HepG2 (cell line): ENCODE measurements around the gene PPP2R2B. TPM values are rescaled to one million over a fixed set of nuclear protein-coding genes. Genes with fewer than 3 reads are reported as not detected.

Source experiments
- ATAC-seq: fragments of 200-7000 bp; cut with Tn5 transposase; 3 replicates; pipeline ENCODE4 v1.9.1; 2020; ENCODE audit warnings: mild to moderate bottlenecking, moderate library complexity
- BruUV-seq: library from RNA; stranded (reverse); fragments of 400-500 nt; replicated peaks from 2 replicates; lab custom pipeline; 2021; lab: Mats Ljungman, UMichigan
- CTCF ChIA-PET: fragments of 300-600 bp; formaldehyde crosslinking; extraction: SDS; loops from one replicate; lab custom pipeline; 2021; ENCODE audit warnings: low total read pairs, inconsistent platforms, low intra/inter-chr PET ratio; lab: Yijun Ruan, JAX
- POLR2A ChIA-PET: fragments of 350-600 bp; sonication (Branson Sonifier 250); formaldehyde crosslinking; loops from one replicate; lab custom pipeline; 2020; ENCODE audit warnings: antibody characterized with exemption, inconsistent platforms; lab: Yijun Ruan, JAX
- DNase-seq: peaks from one replicate; pipeline ENCODE4 v3.0.0-alpha.2; 2015; ENCODE audit warnings: low spot score
- FAIRE-seq: peaks from 3 replicates; lab custom pipeline; 2011; peaks lifted over from hg19 to GRCh38; lab: Jason Lieb, UNC
- H2AFZ ChIP-seq: one replicate; pipeline ENCODE4 v1.6.1; 2011; ENCODE audit warnings: low read length, inconsistent platforms
- H3K27ac ChIP-seq: fragments of 300-600 bp; 3 replicates; pipeline ENCODE4 v1.8.0; 2011; ENCODE audit warnings: mixed run types, mild to moderate bottlenecking, mixed read lengths, low read length, inconsistent platforms; ENCODE audit not compliant: insufficient read depth; ENCODE audit errors: extremely low read length
- H3K27me3 ChIP-seq, 2 experiments: fragments of 200-600 bp in 1 of 2; 2 replicates in 1 of 2; 3 replicates in 1 of 2; pipeline versions ENCODE4 v1.6.0 to v1.8.0; 2011; ENCODE audit warnings: low read length in 2 of 2, mild to moderate bottlenecking in 2 of 2, moderate library complexity in 2 of 2, inconsistent platforms in 1 of 2; ENCODE audit not compliant: insufficient read depth in 2 of 2, control insufficient read depth in 1 of 2
- H3K36me3 ChIP-seq, 2 experiments: fragments of 200-600 bp in 1 of 2; replicated peaks in 1 of 2; 2 replicates in 1 of 2; 3 replicates in 1 of 2; pipeline versions ENCODE4 v1.5.1 to v1.8.0; 2011; ENCODE audit warnings: low read length in 2 of 2, inconsistent platforms in 1 of 2; ENCODE audit not compliant: insufficient read depth in 2 of 2, control insufficient read depth in 1 of 2
- H3K4me1 ChIP-seq: 2 replicates; pipeline ENCODE4 v1.5.1; 2012; ENCODE audit warnings: low read length, inconsistent platforms; ENCODE audit not compliant: insufficient read depth
- H3K4me2 ChIP-seq: 2 replicates; pipeline ENCODE4 v1.6.0; 2011; ENCODE audit warnings: low read depth, low read length, inconsistent platforms
- H3K4me3 ChIP-seq, 3 experiments: fragments of 200-600 bp in 1 of 3; sonication (generic), shearing (Covaris generic) in 1 of 3; replicated peaks in 1 of 3; 2 replicates each; pipeline ENCODE4 v1.5.1; 2011 to 2016; ENCODE audit warnings: low read length in 3 of 3, inconsistent platforms in 2 of 3, low read depth in 2 of 3, mild to moderate bottlenecking in 2 of 3, control low read depth in 1 of 3, mixed read lengths in 1 of 3; ENCODE audit not compliant: insufficient read depth in 1 of 3
- H3K79me2 ChIP-seq: one replicate; pipeline ENCODE4 v1.6.1; 2011; ENCODE audit warnings: low read length, inconsistent platforms; ENCODE audit not compliant: insufficient read depth
- H3K9ac ChIP-seq: 2 replicates; pipeline ENCODE4 v1.6.0; 2011; ENCODE audit warnings: mild to moderate bottlenecking, low read depth, low read length, inconsistent platforms; ENCODE audit not compliant: insufficient read depth
- H3K9me3 ChIP-seq: 2 replicates; pipeline ENCODE4 v1.5.1; 2012; ENCODE audit warnings: mild to moderate bottlenecking, low read length
- H4K20me1 ChIP-seq: 2 replicates; pipeline ENCODE4 v1.6.0; 2011; ENCODE audit warnings: inconsistent platforms, mild to moderate bottlenecking, low read length, moderate library complexity; ENCODE audit not compliant: insufficient read depth
- ATM ChIP-seq: fragments of 450-650 bp; IDR thresholded peaks from 2 replicates; pipeline ENCODE4 v1.7.1; 2017; ENCODE audit warnings: mild to moderate bottlenecking, borderline replicate concordance
- ETV6 ChIP-seq: sonication (generic); formaldehyde crosslinking; conservative IDR thresholded peaks from 2 replicates; pipeline ENCODE4 v1.4.0; 2020; ENCODE audit warnings: missing genetic modification reagents
- HNF1A ChIP-seq, 2 experiments: sonication (generic) in 1 of 2; formaldehyde crosslinking in 1 of 2; IDR thresholded peaks; 2 replicates each; pipeline versions ENCODE4 v1.4.0 to v1.6.1; 2016 to 2020; ENCODE audit warnings: borderline replicate concordance in 1 of 2, low read depth in 1 of 2, mild to moderate bottlenecking in 1 of 2, missing genetic modification reagents in 1 of 2
- HNF4G ChIP-seq, 2 experiments: sonication (generic) in 1 of 2; formaldehyde crosslinking in 1 of 2; IDR thresholded peaks; 2 replicates each; pipeline versions ENCODE4 v1.4.0 to v1.6.1; 2011 to 2020; ENCODE audit warnings: borderline replicate concordance in 2 of 2, low read depth in 2 of 2, mild to moderate bottlenecking in 2 of 2, low read length in 1 of 2, missing genetic modification reagents in 1 of 2, moderate library complexity in 1 of 2
- ISL2 ChIP-seq: sonication (generic); formaldehyde crosslinking; IDR thresholded peaks from 2 replicates; pipeline ENCODE4 v1.5.0; 2020; ENCODE audit warnings: missing genetic modification reagents
- KDM5A ChIP-seq: fragments of 200-600 bp; sonication (generic); IDR thresholded peaks from 2 replicates; pipeline ENCODE4 v1.7.0; 2018; ENCODE audit warnings: antibody characterized with exemption, mild to moderate bottlenecking, low read length, borderline replicate concordance
- NBN ChIP-seq: fragments of 450-650 bp; conservative IDR thresholded peaks from 2 replicates; pipeline ENCODE4 v1.6.1; 2017
- NFATC3 ChIP-seq: sonication (generic); formaldehyde crosslinking; IDR thresholded peaks from 2 replicates; pipeline ENCODE4 v1.5.1; 2020; ENCODE audit warnings: mild to moderate bottlenecking, missing genetic modification reagents
- THAP11 ChIP-seq: IDR thresholded peaks from 2 replicates; pipeline ENCODE4 v1.6.1; 2016; ENCODE audit warnings: missing biosample characterization, missing genetic modification reagents
- THAP9 ChIP-seq: sonication (generic); formaldehyde crosslinking; IDR thresholded peaks from 2 replicates; pipeline ENCODE4; 2020; ENCODE audit warnings: missing genetic modification reagents, mild to moderate bottlenecking, borderline replicate concordance
- TRIM22 ChIP-seq: fragments of 450-650 bp; IDR thresholded peaks from 2 replicates; pipeline ENCODE4 v1.6.1; 2017
- ZNF280B ChIP-seq: sonication (generic); formaldehyde crosslinking; IDR thresholded peaks from 2 replicates; pipeline ENCODE4 v1.5.0; 2020; ENCODE audit warnings: missing genetic modification reagents, mild to moderate bottlenecking, borderline replicate concordance
- ZNF441 ChIP-seq: sonication (generic); formaldehyde crosslinking; IDR thresholded peaks from 2 replicates; pipeline ENCODE4 v1.7.0; 2021; ENCODE audit warnings: missing genetic modification reagents, borderline replicate concordance
- ZNF589 ChIP-seq: sonication (generic); formaldehyde crosslinking; conservative IDR thresholded peaks from 2 replicates; pipeline ENCODE4 v1.8.0; 2022; ENCODE audit warnings: mild to moderate bottlenecking, moderate library complexity, missing genetic modification reagents
- WGBS: methylation state at CpG from one replicate; pipeline ENCODE4 v1.1.6; 2017; ENCODE audit warnings: low lambda C conversion rate; 5-methylcytosine and 5-hydroxymethylcytosine counted together
- in situ Hi-C: cut with HindIII; loops from 2 replicates; pipeline ENCODE4 v1.10.0; 2017; ENCODE audit warnings: low pct_unique_long_range_greater_than_20kb; ENCODE audit not compliant: extremely low pct_ligation_motif_present
- intact Hi-C: fragments of 100-400 bp; cut with micrococcal nuclease; formaldehyde crosslinking; loops from one replicate; pipeline ENCODE4 v1.10.0; 2022; ENCODE audit not compliant: unreplicated experiment
- polyA plus RNA-seq, 8 experiments: library from polyadenylated mRNA; depleted of rRNA in 3 of 8; stranded (reverse) in 7 of 8; unstranded in 1 of 8; fragments of >200 nt; fragmentation: Illumina TruSeq in 4 of 8; extraction: Trizol in 4 of 8; gene quantifications; 2 replicates each; pipeline versions ENCODE4 v1.2.1 to v1.2.3, GENCODE V29; 2011 to 2016; ENCODE audit warnings: low read depth in 4 of 8, missing spikeins in 1 of 8, mixed read lengths in 1 of 8; ENCODE audit not compliant: insufficient read depth in 1 of 8
- total RNA-seq, 5 experiments: library from RNA; depleted of rRNA; stranded (reverse); fragments of >200 nt; fragmentation: Illumina TruSeq; extraction: Trizol; gene quantifications; 2 replicates each; pipeline ENCODE4 v1.2.3, GENCODE V29; 2016; ENCODE audit warnings: low read depth in 1 of 5

PPP2R2B gene
- total and polyA plus RNA-seq, 2 of the 13 experiments (the other 11 are each of a cell fraction or from before 2014, with no cell fraction given) = not detected

GRCh38 chr5:146568161-146568560, 310.4 kb downstream of the PPP2R2B start:
- Histone ChIP-seq H3K4me2 (no peak overlapping the region), H3K4me1 (no peaks in the 10 kb centered on the region), H3K79me2 (no peaks in the 10 kb centered on the region), H3K27ac (no peak overlapping the region), H3K9me3 (no peaks in the 10 kb centered on the region), H3K36me3 (no peaks in the 10 kb centered on the region), H3K9ac (no peak overlapping the region), H4K20me1 (no peaks in the 10 kb centered on the region), H3K27me3 (no peaks in the 10 kb centered on the region), H2AFZ (no peak overlapping the region), H3K4me3 (no peak overlapping the region)
- 27% methylated on average over 2 of the region's 2 CpGs for WGBS
- CTCF ChIA-PET = no interaction called here
- intact Hi-C loops = no loop called here
- ATAC-seq (no peak), FAIRE-seq (no peak), DNase-seq (no peak)
- in situ Hi-C loops = no loop called here
- POLR2A ChIA-PET = no interaction called here
- BruUV-seq = no TSS peak
- TF ChIP-seq NFATC3 (CRISPR knock-in tag) = no peak
- no peak for TF ChIP-seq KDM5A
- TF ChIP-seq THAP11 (CRISPR knock-in tag) = no peak
- no peak for TF ChIP-seq ZNF280B (CRISPR knock-in tag)
- TF ChIP-seq ZNF441 (CRISPR knock-in tag) = no peak
- no peak for TF ChIP-seq ISL2 (CRISPR knock-in tag)
- no peak for TF ChIP-seq THAP9 (CRISPR knock-in tag)
- TF ChIP-seq ATM = no peak
- no peak for TF ChIP-seq TRIM22
- no peak for TF ChIP-seq HNF1A (IDR thresholded peaks at IDR 0.05; ENCODE audit: low read depth)
- no peak for TF ChIP-seq HNF1A (CRISPR knock-in tag; IDR thresholded peaks at IDR 0.05; ENCODE audit: borderline replicate concordance)
- no peak for TF ChIP-seq NBN
- no peak for TF ChIP-seq HNF4G (IDR thresholded peaks at IDR 0.05; ENCODE audit: borderline replicate concordance, low read depth, low read length)
- no peak for TF ChIP-seq HNF4G (CRISPR knock-in tag; IDR thresholded peaks at IDR 0.05; ENCODE audit: borderline replicate concordance, low read depth)
- TF ChIP-seq ETV6 = no peak
- no peak for TF ChIP-seq ZNF589 (CRISPR knock-in tag)
